ENCODE data around the gene PDZD2.

The PDZD2 gene

DNA sequence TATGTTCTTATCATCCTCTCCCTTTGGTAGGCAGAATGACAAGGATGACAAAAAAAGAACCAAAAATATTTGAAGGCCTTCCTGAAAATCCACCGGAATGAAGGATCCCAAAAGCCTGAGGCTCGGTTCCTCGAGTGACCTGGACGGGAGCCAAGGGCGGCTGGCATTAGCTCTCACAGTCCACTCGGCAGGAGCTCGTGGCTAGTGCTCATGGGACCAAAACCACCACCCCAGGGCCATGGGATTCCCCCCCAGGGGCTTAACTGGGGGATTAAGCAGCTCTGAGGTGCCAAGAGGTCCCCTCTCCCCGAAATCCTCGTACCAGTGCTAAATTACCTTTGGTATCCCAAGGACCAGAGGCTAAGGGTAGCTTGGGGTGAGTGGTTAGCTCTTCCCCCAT, 586 bp upstream of the PDZD2 start:
- DNase-seq (ENCODE audit: low read depth): no peak

DNA sequence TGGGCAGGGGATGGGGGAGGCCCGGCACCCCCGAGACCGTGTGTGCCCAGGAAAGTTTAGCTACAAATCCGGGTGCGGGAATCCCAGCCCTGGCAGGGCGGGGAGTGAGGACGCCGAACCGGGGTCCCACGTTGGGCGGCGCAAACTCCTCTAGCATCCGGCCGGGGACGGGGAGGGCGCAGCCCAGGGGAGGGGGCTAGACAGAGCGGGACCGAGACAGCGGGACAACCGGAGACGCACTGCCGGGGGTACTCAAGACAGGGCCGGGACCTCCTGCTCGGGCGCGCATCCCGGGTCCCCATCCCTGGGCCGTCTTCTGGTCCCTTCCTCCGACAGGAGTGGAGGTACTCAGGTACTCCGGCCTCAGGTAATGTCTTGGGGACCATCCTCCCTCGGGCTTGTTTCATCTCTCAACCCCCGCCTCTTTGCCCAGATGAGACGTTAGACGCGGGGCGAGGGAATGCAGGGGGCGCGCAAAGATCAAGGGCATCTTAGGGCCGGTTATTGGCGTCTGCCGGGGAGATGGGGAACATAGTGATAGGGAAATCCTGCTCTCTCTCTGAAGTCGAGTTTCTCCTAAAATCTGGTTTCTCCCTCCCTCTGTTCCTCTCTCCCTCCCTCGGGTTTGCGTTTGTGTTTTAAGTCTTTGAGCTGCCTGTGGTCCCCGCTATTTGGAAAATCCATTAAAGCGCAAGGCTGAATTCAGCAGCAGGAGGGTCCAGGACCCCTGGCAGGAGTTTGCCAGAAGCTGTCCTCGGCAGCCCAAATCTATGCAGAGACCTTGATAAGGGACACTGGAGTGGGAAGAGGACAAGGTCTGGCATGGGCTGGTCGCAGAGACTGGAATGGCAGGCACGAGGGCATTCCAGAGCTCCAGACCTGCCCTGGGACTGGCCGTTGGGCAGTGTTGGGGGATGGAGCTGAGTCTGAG, 815 bp downstream of the PDZD2 start:
- no peak for DNase-seq (ENCODE audit: low read depth)

DNA sequence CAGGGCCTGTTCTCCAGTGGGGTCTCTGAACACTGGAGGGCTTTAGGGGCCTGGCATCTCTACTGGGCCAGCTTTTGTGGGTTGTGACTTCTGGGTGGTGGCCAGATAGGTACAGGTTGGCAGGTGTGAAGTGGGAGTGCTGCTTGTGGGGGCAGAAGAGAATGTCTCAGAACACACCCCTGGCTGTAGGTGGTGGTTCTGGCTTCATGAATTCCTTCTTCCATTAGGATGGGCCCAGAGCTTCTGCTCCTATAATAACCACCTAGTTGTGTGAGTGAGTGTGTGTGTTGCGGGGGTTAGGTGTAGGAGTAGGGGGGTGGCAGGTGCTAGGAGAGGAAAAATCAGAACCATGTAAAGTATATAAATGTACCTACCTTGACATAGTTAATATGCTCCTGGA, 1.6 kb downstream of the PDZD2 start:
- DNase-seq (ENCODE audit: low read depth): no peak

DNA sequence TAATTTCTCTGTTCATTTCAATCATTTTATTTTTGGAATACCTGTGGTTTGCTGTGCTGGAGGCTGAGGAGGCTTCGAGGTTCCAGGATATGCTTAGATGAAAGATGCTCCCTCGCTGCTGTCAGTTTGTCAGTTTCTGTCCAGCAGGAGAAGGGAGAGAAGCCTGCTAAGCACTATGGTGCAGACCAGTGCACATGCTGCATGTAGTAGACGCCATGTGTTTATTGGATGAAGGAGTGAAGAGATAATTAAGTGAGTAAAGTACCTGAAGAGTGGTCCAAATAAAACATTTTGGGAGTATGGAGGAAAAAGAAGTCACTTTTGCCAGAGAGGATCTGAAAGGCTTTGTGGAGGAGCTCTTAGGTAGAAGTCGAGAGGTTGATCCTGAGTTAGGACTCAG, 2.1 kb downstream of the PDZD2 start:
- no peak for DNase-seq (ENCODE audit: low read depth)

DNA sequence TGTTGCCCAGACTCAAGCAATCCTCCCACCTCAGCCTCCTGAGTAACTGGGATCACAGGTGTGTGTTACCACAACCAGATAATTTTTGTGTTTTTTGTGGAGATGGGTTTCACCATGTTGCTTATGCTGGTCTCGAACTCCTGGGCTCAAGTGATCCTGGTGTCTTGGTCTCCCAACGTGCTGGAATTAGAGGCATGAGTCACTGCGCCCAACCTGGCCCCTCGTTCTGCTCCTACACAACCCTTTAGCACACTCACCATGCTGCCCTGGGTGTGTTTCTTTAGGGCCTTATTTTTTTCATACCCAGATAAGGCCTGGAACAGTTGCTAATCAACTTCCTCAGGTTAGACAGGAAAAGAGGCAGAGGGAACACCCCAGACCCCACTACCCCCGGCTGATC, 2.6 kb downstream of the PDZD2 start:
- no peak for DNase-seq (ENCODE audit: low read depth)

DNA sequence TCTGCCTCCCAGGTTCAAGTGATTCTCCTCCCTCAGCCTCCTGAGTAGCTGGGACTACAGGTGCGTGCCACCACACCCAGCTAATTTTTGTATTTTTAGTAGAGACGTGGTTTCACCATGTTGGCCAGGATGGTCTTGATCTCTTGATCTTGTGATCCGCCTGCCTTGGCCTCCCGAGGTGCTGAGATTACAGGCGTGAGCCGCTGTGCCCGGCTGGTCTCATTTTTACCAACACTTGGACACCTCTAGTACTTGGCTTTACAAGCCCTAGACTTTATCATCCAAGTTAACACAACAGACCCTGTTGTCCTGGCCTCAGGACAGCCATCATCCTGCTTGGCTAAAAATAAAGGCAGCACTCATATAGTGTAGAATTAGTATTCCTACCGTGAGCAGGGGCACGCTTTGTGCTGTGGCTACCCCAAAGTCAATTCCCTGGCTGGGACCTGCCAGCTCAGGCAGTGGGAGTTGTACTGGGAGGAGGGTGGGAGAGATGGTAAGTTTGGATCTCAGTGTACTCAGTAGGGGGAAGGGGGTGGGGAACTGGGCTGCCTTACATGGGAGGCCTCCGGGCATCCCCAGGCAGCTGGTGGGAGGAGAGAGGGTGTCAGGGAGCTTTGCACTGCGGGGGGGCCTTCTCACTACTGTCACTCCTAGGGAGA, 6.6 kb downstream of the PDZD2 start:
- no peak for DNase-seq (ENCODE audit: low read depth)

DNA sequence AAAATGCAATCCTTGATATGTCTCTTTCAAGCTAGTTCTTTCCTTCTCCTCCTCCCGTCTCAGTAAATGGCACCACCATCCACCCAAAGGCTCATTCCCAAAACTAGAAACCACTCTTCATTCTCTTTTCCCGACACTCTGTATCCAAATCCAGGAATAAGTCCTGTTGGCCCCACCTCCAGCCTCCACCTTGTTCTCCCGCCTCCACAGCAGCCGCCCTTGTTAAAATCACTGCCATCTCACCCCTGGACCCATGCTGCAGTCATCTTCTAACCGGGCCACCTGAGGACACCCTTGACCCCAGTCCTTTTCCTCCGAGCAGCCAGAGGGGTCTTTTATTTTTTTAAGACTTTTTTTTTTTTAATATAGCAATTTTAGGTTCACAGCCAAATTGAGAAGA, 9.4 kb downstream of the PDZD2 start:
- DNase-seq (ENCODE audit: low read depth): no peak

DNA sequence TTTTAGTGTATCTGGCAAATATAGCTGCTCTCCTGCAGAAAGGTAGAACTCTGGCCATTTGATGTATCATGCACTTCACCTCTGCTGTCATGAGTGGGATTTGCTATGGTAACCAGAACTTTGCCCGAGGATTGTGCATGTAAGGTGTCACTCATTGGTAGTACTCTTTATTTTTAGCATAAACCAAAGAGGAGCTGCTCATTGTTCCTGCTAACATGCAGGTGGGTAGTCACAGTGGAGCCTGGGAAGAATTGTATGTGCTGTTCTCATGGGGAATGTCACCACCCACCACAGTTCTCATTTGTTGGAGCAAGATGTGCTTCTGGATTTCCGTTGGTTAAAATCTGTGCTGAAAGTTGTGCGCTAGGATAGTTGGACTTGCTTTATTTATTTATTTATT, 12.3 kb downstream of the PDZD2 start:
- DNase-seq (ENCODE audit: low read depth): no peak

DNA sequence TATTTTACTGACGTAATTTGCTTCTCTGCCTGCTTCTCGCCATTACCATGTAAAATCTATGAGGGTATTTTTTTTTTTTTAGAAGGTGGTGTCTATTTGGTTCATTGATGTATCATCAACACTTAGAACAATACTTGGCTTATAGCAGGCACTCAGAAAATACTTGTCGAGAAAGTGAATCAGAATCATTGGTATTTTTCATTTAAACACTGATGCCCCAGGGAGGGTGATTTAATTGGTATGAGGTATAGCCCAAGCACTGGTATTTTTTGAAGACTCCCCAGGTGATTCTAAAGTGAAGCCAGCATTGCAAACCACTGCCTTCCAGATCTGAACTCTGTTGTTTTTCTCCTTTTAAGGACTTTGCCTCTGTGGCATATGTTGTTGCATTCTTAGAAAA, 16.6 kb downstream of the PDZD2 start:
- DNase-seq (ENCODE audit: low read depth): no peak

DNA sequence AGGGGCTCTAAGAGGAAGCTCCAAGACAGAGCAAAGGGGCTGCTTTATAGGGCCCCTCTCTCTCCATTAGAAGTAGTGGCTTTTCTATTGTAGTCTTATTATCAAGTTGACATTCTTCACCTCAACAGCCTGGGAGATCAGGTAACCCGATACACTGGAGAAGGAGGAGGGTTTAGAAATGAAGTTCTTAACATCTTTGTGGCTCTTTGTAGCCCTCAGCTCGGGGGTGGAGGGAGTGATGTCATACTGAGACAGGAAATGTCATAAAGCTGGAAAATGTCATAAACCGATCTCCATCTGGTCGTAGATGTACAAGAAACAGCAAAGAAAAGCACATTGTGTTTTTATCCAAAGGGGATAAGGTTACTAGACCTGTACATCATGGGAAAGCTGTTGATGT, 17.9 kb downstream of the PDZD2 start:
- no peak for DNase-seq (ENCODE audit: low read depth)

DNA sequence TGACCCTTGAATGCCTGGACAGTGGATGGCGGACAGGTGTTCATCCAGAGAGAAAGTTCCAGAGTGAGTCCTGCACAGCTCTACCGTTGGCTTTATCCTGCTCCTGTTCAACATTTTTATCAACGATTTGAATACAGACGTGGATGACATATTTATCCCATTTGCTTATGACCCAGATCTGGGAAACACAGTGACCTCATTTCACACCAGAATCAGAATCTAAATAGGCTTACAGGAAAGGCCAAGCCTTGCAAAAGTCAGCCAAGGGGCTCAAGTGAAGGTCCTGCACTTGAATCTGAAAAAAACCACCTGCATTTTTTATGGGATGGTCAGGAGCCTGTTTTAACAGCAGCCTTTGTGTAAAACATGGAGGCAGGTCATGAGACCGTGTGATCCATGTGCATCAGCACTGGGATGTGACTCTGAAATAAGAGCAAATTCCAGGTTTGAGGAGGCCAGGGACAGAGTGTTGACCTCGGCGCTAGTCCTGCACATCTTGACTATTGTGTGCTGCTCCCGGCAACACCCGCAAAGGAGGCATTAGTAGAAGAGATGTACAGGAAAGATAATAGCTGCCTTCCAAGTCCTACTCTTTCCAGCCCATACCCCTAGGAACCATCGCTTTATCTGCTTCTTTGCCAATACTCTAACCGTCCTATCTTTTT, 18.5 kb downstream of the PDZD2 start:
- DNase-seq (ENCODE audit: low read depth): no peak

DNA sequence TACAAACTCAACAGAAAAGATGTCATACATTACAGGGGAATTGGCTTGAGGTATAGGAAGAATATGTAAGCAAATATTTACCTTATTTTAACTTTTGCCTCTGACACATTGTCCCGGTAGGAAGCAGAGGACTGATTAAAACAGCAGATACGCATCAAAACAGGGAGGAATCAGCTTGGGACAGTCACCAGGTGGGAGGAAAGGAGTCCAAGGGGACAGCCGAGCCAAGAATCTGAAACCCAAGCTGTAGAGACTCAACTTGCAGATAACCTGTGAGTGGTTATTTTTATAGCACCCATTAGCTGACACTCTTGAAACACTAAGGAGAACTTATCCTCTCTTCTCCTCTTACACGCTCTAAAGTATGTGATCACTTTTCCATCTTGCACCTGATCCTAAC, 22.3 kb downstream of the PDZD2 start:
- no peak for DNase-seq (ENCODE audit: low read depth)

DNA sequence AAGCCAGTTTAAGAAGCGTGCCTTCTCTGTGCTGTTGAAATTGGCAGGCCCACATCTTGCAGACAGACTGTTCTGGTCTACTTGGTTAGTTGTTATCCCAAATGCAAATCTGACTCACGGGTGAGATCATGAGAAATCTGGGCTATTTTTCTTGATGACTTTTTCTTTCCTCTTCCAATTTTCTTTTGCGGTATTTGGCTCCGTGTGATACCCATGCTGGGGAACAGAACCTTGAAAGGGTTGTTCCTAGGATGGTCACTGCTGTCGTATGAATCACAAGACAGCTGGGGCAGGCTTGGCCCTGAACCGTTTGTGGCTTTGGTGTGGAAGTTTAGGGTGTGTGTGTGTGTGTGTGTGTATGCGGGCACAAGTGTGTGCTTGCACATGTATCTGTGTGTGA, 24.6 kb downstream of the PDZD2 start:
- DNase-seq (ENCODE audit: low read depth): no peak

DNA sequence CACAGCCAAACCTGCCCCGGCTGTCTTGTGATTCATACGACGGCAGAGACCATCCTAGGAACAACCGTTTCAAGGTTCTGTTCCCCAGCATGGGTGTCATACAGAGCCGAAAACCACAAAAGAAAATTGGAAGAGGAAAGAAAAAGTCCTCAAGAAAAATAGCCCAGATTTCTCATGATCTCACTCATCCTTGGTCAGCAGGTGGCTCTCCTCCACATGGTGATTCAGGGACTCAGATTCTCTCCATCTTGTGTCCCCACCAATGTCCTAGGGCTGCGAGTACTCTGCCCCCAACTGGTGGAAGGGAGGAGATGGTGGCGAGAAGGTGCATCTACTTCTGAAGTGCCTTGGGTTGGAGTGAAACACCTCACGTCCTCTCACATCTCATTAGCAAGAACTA, 25.6 kb downstream of the PDZD2 start:
- DNase-seq (ENCODE audit: low read depth): no peak

DNA sequence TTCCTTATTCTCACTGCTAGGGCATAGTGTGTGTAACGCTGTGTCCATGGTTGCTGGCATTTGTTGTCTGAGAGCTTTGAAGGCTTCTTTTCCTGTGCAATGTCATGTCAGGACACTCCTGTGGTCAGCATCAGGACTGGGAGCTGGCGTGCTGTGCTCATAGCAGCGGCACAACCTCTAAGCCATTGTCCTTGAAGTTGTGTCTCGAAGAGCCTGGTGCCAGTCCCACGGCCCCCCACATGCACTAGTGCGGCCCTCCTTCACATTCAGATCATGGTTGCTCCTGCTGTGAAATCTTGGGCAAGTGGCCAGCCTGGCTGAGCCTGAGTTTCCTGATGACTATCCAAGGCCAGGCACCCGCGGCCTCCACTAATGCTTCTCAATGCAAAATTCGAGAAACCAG, 32.4 kb downstream of the PDZD2 start:
- DNase-seq (ENCODE audit: low read depth): no peak

DNA sequence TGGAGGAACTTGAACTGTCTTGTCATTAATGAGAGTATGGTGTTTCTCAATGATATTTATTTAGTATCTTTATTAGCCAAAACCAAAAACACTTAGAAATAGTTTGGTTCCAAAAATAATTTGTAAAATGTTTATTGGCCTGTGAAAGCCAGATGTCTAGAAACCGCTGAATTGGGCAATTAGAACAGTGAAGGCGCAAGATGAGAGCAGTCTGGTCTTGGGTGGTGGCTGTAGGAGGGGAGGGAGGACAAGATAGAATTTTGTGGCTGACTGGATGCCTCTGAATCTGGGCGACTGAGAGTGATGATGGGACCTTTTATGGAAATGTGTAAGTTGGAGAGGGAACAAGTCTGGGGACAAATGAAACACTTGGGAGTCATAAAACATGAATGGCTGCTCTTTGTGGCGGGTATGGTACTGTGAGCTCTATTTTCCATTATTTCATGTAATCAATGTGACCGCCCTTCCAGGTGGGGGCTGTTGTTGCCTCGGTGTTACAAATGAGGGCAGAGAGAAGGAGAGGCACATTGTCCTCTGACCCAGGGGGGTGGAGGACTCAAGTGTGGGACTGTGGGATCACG, 35.5 kb downstream of the PDZD2 start:
- DNase-seq (ENCODE audit: low read depth): no peak

DNA sequence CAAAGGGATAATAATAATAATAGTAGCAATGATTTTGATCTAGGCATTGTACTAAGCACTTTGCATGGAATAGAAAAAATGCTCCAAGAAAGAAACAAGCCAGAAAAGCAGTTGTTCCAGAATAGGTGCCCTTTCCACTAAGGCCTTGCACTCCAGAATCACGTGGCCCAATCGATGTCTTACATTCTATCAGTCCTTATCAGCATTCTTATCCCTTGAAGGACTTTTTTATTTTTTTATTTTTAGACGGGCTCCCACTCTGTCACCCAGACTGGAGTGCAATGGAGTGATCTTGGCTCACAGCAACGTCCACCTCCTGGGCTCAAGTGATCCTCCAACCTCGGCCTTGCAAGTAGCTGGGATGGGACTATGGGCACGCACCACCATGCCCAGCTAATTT, 36.5 kb downstream of the PDZD2 start:
- no peak for DNase-seq (ENCODE audit: low read depth)

DNA sequence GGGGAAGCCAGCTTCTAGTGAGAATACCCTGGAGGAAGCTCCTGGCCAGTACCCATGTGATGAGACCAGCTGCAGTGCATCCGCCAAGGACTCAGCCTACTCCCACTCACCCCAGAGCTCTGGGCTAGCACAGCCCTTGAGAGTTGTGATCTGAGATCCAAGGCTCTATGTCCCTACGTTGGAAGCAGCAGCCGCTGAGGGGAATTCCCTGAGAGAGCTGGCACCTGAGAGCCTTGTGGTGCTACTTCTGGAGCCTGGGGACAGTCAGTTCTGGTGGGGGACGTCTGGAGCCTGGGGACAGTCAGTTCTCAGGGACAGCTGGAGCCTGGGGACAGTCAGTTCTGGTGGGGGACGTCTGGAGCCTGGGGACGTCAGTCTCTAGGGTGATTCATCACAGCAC, 39.2 kb downstream of the PDZD2 start:
- no peak for DNase-seq (ENCODE audit: low read depth)

DNA sequence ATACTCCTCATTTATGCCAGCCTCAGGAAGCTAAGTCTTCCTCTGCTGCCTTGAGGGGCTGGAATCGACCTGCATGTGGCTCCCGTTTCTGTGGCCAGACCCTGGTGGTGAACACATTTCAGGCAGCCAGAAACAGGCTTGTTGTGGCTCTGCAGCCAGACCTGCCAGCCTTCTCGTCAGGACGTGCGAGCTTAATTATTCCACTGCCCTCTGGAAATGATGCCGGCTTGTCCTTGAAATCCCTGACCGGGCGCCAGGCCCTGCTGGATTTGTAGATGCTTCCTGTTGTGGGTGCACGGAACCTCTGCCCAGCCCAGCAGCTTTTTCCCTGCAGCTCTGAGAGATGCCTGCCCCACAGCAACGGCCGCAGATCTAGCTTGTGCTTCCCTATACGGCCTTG, 41.6 kb downstream of the PDZD2 start:
- no peak for DNase-seq (ENCODE audit: low read depth)

DNA sequence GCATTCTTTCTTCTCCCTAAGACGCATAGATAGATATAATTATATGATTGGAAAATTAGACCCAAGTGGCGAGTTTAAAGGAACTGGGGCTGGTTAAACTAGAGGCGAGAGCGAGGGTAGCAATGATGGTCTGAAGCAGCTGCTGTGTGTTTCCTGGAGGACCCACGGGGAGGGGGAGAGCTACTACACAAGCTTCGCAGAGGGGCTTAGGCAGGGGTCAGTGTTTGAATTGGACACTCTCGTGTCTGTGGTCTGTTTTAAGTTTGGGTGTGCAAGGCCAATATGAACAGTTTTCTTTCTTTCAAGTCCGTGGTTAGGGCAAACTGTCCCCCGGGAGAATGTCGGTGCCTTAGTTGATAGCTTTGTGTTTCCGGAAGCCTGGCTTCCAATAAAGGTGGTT, 43.1 kb downstream of the PDZD2 start:
- DNase-seq (ENCODE audit: low read depth): no peak

DNA sequence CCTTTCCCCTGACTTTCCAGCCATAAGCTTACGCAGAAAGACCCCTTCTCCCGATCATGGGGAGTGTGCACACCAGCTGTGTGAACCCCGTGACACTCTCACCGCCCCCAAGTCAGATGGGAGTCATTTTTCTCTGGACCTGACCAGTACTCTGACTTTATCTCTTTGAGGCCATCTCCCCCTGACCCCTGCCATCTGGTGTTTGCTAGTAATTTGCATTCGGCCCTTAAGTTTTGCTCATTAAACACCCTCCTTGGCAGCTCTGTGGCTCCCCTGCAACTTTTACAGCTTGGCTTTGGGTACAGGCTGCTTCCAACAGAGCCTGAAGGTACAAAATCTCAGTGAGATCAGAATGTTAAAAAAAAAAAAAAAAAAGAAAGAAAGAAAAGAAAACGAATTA, 43.9 kb downstream of the PDZD2 start:
- DNase-seq (ENCODE audit: low read depth): no peak

DNA sequence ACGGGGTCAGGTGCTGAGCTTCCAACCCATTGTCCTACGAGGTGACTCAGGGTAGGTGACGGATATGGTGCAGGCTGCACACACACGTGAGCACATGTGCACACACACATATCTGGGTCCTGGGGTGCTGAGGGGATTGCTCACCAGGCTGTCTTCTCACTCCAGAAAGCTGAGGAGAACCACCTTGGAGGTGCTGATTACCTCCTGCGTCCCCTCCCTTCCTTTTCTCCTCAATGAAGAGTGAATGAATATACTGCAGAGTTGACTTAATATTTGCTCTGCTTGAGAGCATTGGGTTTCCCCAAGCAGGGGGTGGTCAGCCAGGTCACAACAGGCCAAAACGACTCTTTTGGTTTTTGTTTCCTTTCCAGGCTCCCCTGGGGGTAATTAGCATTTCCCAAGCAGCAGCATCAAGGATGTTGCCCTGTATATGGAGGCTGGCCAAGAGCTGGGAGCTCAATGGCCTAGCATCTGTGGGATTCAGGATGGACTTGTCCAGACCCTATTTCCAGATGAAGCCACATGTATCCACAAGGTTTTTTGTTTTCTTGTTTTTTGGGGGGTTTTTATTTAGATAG, 49.7 kb downstream of the PDZD2 start:
- no peak for DNase-seq (ENCODE audit: low read depth)
